ENCODE data around the gene VAV3.

VAV3 gene

GRCh38 chr1:107934578-107934977, 30.4 kb downstream of the VAV3 start:
- Mint-ChIP-seq H3K4me1 (ENCODE audit: low read depth) (peaks cover 25% of the 10 kb centered on the region), H3K27ac (no peak overlapping the region), H3K36me3 (ENCODE audit: low read depth) (peaks cover 2% of the 10 kb centered on the region), H3K9me3 (no peaks in the 10 kb centered on the region), H3K4me3 (no peak overlapping the region), H3K27me3 (ENCODE audit: low read depth) (no peaks in the 10 kb centered on the region)

GRCh38 chr1:107933736-107934135, 31.2 kb downstream of the VAV3 start:
- peaks cover 25% of the 10 kb centered on the region for H3K4me1 Mint-ChIP-seq (ENCODE audit: low read depth)
- no peak overlapping the region for H3K27ac Mint-ChIP-seq
- peaks cover 2% of the 10 kb centered on the region for H3K36me3 Mint-ChIP-seq (ENCODE audit: low read depth)
- no peaks in the 10 kb centered on the region for H3K9me3 Mint-ChIP-seq
- no peak overlapping the region for H3K4me3 Mint-ChIP-seq
- H3K27me3 Mint-ChIP-seq (ENCODE audit: low read depth): no peaks in the 10 kb centered on the region

- Mint-ChIP-seq H3K4me1 (ENCODE audit: low read depth) (peaks cover 11% of the 10 kb centered on the region), H3K27ac (no peak overlapping the region), H3K27me3 (ENCODE audit: low read depth) (no peaks in the 10 kb centered on the region), H3K36me3 (ENCODE audit: low read depth) (no peaks in the 10 kb centered on the region), H3K4me3 (no peak overlapping the region), H3K9me3 (no peaks in the 10 kb centered on the region)
Observed at GRCh38 chr1:107930292-107930691, 34.7 kb downstream of the VAV3 start.

- Mint-ChIP-seq H3K27me3 (ENCODE audit: low read depth) (no peaks in the 10 kb centered on the region), H3K36me3 (ENCODE audit: low read depth) (no peaks in the 10 kb centered on the region), H3K9me3 (no peaks in the 10 kb centered on the region), H3K27ac (no peak overlapping the region), H3K4me3 (no peak overlapping the region), H3K4me1 (ENCODE audit: low read depth) (peaks cover 3% of the 10 kb centered on the region)
Observed at GRCh38 chr1:107927820-107928219, 37.2 kb downstream of the VAV3 start.

- no peak overlapping the region for H3K27ac Mint-ChIP-seq
- no peaks in the 10 kb centered on the region for H3K27me3 Mint-ChIP-seq (ENCODE audit: low read depth)
- H3K36me3 Mint-ChIP-seq (ENCODE audit: low read depth): no peaks in the 10 kb centered on the region
- no peak overlapping the region for H3K4me3 Mint-ChIP-seq
- H3K9me3 Mint-ChIP-seq: no peaks in the 10 kb centered on the region
- H3K4me1 Mint-ChIP-seq (ENCODE audit: low read depth): peaks cover 3% of the 10 kb centered on the region
Observed at GRCh38 chr1:107926436-107927080, 38.4 kb downstream of the VAV3 start.

- H3K36me3 Mint-ChIP-seq (ENCODE audit: low read depth): no peaks in the 10 kb centered on the region
- H3K4me1 Mint-ChIP-seq (ENCODE audit: low read depth): peaks cover 3% of the 10 kb centered on the region
Observed at GRCh38 chr1:107925565-107925964, 39.4 kb downstream of the VAV3 start.

GRCh38 chr1:107920999-107921398, 44.0 kb downstream of the VAV3 start:
- Mint-ChIP-seq H3K4me1 (ENCODE audit: low read depth) (peaks cover 8% of the 10 kb centered on the region), H3K4me3 (no peak overlapping the region), H3K27me3 (ENCODE audit: low read depth) (no peaks in the 10 kb centered on the region)

More at GRCh38 chr1:107925565-107925964, 39.4 kb downstream of the VAV3 start:
- Mint-ChIP-seq H3K27ac (no peak overlapping the region), H3K4me3 (no peak overlapping the region), H3K27me3 (ENCODE audit: low read depth) (no peaks in the 10 kb centered on the region), H3K9me3 (no peaks in the 10 kb centered on the region)

GRCh38 chr1:107920561-107920960, 44.4 kb downstream of the VAV3 start:
- peaks cover 8% of the 10 kb centered on the region for H3K4me1 Mint-ChIP-seq (ENCODE audit: low read depth)
- peaks cover 5% of the 10 kb centered on the region for H3K9me3 Mint-ChIP-seq
- H3K36me3 Mint-ChIP-seq (ENCODE audit: low read depth): no peaks in the 10 kb centered on the region
- no peaks in the 10 kb centered on the region for H3K27me3 Mint-ChIP-seq (ENCODE audit: low read depth)
- no peak overlapping the region for H3K4me3 Mint-ChIP-seq
- no peak overlapping the region for H3K27ac Mint-ChIP-seq

More at GRCh38 chr1:107920999-107921398, 44.0 kb downstream of the VAV3 start:
- Mint-ChIP-seq H3K27ac (no peak overlapping the region), H3K36me3 (ENCODE audit: low read depth) (no peaks in the 10 kb centered on the region), H3K9me3 (peaks cover 5% of the 10 kb centered on the region)

GRCh38 chr1:107919953-107920352, 45.0 kb downstream of the VAV3 start:
- Mint-ChIP-seq H3K9me3 (peaks cover 5% of the 10 kb centered on the region), H3K4me1 (ENCODE audit: low read depth) (peaks cover 8% of the 10 kb centered on the region)

GRCh38 chr1:107914119-107914765, 50.7 kb downstream of the VAV3 start:
- H3K4me1 Mint-ChIP-seq (ENCODE audit: low read depth): no peaks in the 10 kb centered on the region
- no peak overlapping the region for H3K27ac Mint-ChIP-seq
- H3K27me3 Mint-ChIP-seq (ENCODE audit: low read depth): no peaks in the 10 kb centered on the region
- H3K4me3 Mint-ChIP-seq: no peak overlapping the region
- peaks cover 5% of the 10 kb centered on the region for H3K9me3 Mint-ChIP-seq
- H3K36me3 Mint-ChIP-seq (ENCODE audit: low read depth): no peaks in the 10 kb centered on the region

More at GRCh38 chr1:107919953-107920352, 45.0 kb downstream of the VAV3 start:
- Mint-ChIP-seq H3K36me3 (ENCODE audit: low read depth) (no peaks in the 10 kb centered on the region), H3K27ac (no peak overlapping the region), H3K4me3 (no peak overlapping the region), H3K27me3 (ENCODE audit: low read depth) (no peaks in the 10 kb centered on the region)

- Mint-ChIP-seq H3K4me1 (ENCODE audit: low read depth) (no peaks in the 10 kb centered on the region), H3K9me3 (peaks cover 5% of the 10 kb centered on the region), H3K27ac (no peak overlapping the region)
Observed at GRCh38 chr1:107912656-107913055, 52.3 kb downstream of the VAV3 start.

GRCh38 chr1:107900090-107900945, 64.7 kb downstream of the VAV3 start:
- no peak overlapping the region for H3K27ac Mint-ChIP-seq
- H3K4me1 Mint-ChIP-seq (ENCODE audit: low read depth): peaks cover 13% of the 10 kb centered on the region
- no peaks in the 10 kb centered on the region for H3K9me3 Mint-ChIP-seq
- H3K36me3 Mint-ChIP-seq (ENCODE audit: low read depth): no peaks in the 10 kb centered on the region
- no peaks in the 10 kb centered on the region for H3K27me3 Mint-ChIP-seq (ENCODE audit: low read depth)
- H3K4me3 Mint-ChIP-seq: no peak overlapping the region

More at GRCh38 chr1:107912656-107913055, 52.3 kb downstream of the VAV3 start:
- no peaks in the 10 kb centered on the region for H3K27me3 Mint-ChIP-seq (ENCODE audit: low read depth)
- H3K4me3 Mint-ChIP-seq: no peak overlapping the region
- no peaks in the 10 kb centered on the region for H3K36me3 Mint-ChIP-seq (ENCODE audit: low read depth)

GRCh38 chr1:107899655-107900054, 65.3 kb downstream of the VAV3 start:
- no peak overlapping the region for H3K4me3 Mint-ChIP-seq
- no peaks in the 10 kb centered on the region for H3K27me3 Mint-ChIP-seq (ENCODE audit: low read depth)
- no peaks in the 10 kb centered on the region for H3K36me3 Mint-ChIP-seq (ENCODE audit: low read depth)
- no peaks in the 10 kb centered on the region for H3K9me3 Mint-ChIP-seq
- H3K4me1 Mint-ChIP-seq (ENCODE audit: low read depth): peaks cover 13% of the 10 kb centered on the region
- H3K27ac Mint-ChIP-seq: no peak overlapping the region

GRCh38 chr1:107897438-107898345, 67.3 kb downstream of the VAV3 start:
- Mint-ChIP-seq H3K27me3 (ENCODE audit: low read depth) (no peaks in the 10 kb centered on the region), H3K9me3 (peaks cover 2% of the 10 kb centered on the region), H3K4me1 (ENCODE audit: low read depth) (peaks cover 13% of the 10 kb centered on the region), H3K4me3 (no peak overlapping the region), H3K36me3 (ENCODE audit: low read depth) (peaks cover under 1% of the 10 kb centered on the region), H3K27ac (no peak overlapping the region)
